PC-9 (cell line): ENCODE results near the gene RAB7A.

Experiments used
- EZH2 ChIP-seq: fragments of 200-600 bp; sonication (generic); IDR thresholded peaks from 2 replicates; pipeline ENCODE4 v1.8.0; 2017; ENCODE audit warnings: antibody characterized with exemption, low read depth
- TF ChIP-seq, protein P1 (sequence below): fragments of 200-600 bp; sonication (generic); conservative IDR thresholded peaks from 2 replicates; pipeline ENCODE4 v1.6.1; 2017; ENCODE audit warnings: mixed run types, antibody characterized with exemption, mild to moderate bottlenecking, moderate library complexity

DNA sequence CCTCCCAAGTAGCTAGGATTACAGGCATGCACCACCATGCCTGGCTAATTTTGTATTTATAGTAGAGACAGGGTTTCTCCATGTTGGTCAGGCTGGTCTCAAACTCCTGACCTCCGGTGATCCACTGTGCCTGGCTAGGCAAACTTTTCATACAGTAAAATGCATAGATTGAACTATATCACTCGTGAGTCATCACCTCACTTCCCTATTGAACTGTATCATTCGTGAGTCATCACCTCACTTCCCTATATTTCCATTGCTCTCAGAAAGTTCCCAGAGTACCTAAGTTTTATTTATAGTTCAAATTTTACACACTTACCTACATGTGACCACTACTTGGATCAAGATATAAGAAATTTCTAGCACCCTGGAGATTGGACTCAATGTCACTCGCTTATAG lies 79.8 kb downstream of the RAB7A start:
- TF ChIP-seq, protein P1, sequence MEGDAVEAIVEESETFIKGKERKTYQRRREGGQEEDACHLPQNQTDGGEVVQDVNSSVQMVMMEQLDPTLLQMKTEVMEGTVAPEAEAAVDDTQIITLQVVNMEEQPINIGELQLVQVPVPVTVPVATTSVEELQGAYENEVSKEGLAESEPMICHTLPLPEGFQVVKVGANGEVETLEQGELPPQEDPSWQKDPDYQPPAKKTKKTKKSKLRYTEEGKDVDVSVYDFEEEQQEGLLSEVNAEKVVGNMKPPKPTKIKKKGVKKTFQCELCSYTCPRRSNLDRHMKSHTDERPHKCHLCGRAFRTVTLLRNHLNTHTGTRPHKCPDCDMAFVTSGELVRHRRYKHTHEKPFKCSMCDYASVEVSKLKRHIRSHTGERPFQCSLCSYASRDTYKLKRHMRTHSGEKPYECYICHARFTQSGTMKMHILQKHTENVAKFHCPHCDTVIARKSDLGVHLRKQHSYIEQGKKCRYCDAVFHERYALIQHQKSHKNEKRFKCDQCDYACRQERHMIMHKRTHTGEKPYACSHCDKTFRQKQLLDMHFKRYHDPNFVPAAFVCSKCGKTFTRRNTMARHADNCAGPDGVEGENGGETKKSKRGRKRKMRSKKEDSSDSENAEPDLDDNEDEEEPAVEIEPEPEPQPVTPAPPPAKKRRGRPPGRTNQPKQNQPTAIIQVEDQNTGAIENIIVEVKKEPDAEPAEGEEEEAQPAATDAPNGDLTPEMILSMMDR: no peak
- no peak for TF ChIP-seq EZH2
